Astrocyte (in vitro differentiated cells and primary cell): ENCODE results near the gene MIEF2. TPM values are rescaled to one million over a fixed set of nuclear protein-coding genes. Genes with fewer than 3 reads are reported as not detected.

Source experiments
- DNase-seq: peaks from one replicate; pipeline ENCODE4 v3.0.0-alpha.2; 2010; ENCODE audit warnings: low read depth
- FAIRE-seq: peaks from 2 replicates; lab custom pipeline; 2011; peaks lifted over from hg19 to GRCh38; lab: Jason Lieb, UNC
- H2AFZ ChIP-seq: 2 replicates; pipeline ENCODE4 v1.6.0; 2012; ENCODE audit warnings: low read depth, low read length, inconsistent platforms
- H3K27ac ChIP-seq: 2 replicates; pipeline ENCODE4 v1.5.1; 2011; ENCODE audit warnings: low read depth, low read length, inconsistent platforms
- H3K27me3 ChIP-seq: 2 replicates; pipeline ENCODE4 v1.6.0; 2011; ENCODE audit warnings: low read length, inconsistent platforms; ENCODE audit not compliant: insufficient read depth
- H3K36me3 ChIP-seq: 2 replicates; pipeline ENCODE4 v1.5.1; 2011; ENCODE audit warnings: low read length, inconsistent platforms; ENCODE audit not compliant: insufficient read depth
- H3K4me1 ChIP-seq: 2 replicates; pipeline ENCODE4 v1.5.1; 2011; ENCODE audit warnings: low read length, inconsistent platforms; ENCODE audit not compliant: insufficient read depth
- H3K4me2 ChIP-seq: 2 replicates; pipeline ENCODE4 v1.6.0; 2012; ENCODE audit warnings: low read length, inconsistent platforms
- H3K4me3 ChIP-seq: 2 replicates; pipeline ENCODE4 v1.5.1; 2011; ENCODE audit warnings: low read depth, mild to moderate bottlenecking, low read length, inconsistent platforms; ENCODE audit not compliant: insufficient read depth
- H3K79me2 ChIP-seq: 2 replicates; pipeline ENCODE4 v1.6.0; 2012; ENCODE audit warnings: mild to moderate bottlenecking, low read length, inconsistent platforms; ENCODE audit not compliant: insufficient read depth
- H3K9ac ChIP-seq: 2 replicates; pipeline ENCODE4 v1.6.0; 2012; ENCODE audit warnings: mild to moderate bottlenecking, low read length, inconsistent platforms
- H3K9me3 ChIP-seq: 2 replicates; pipeline ENCODE4 v1.5.1; 2012; ENCODE audit warnings: low read depth, mild to moderate bottlenecking, low read length, inconsistent platforms; ENCODE audit not compliant: insufficient read depth
- H4K20me1 ChIP-seq: 2 replicates; pipeline ENCODE4 v1.6.0; 2012; ENCODE audit warnings: low read length, inconsistent platforms; ENCODE audit not compliant: insufficient read depth
- H3K27ac Mint-ChIP-seq: one replicate; pipeline ENCODE4 v1.8.0; 2021; ENCODE audit warnings: mild to moderate bottlenecking, mixed read lengths; ENCODE audit not compliant: unreplicated experiment
- H3K27me3 Mint-ChIP-seq: one replicate; pipeline ENCODE4 v1.8.0; 2021; ENCODE audit warnings: low read depth, mixed read lengths; ENCODE audit not compliant: unreplicated experiment
- H3K36me3 Mint-ChIP-seq: one replicate; pipeline ENCODE4 v1.8.0; 2021; ENCODE audit warnings: low read depth, mixed read lengths; ENCODE audit not compliant: unreplicated experiment
- H3K4me1 Mint-ChIP-seq: one replicate; pipeline ENCODE4 v1.8.0; 2021; ENCODE audit warnings: low read depth, mixed read lengths; ENCODE audit not compliant: unreplicated experiment
- H3K4me3 Mint-ChIP-seq: one replicate; pipeline ENCODE4 v1.8.0; 2021; ENCODE audit warnings: mild to moderate bottlenecking, moderate library complexity, mixed read lengths; ENCODE audit not compliant: unreplicated experiment
- H3K9me3 Mint-ChIP-seq: one replicate; pipeline ENCODE4 v1.8.0; 2021; ENCODE audit warnings: mild to moderate bottlenecking, mixed read lengths; ENCODE audit not compliant: unreplicated experiment
- CTCF ChIP-seq: IDR thresholded peaks from 2 replicates; pipeline ENCODE4 v1.5.1; 2011; ENCODE audit warnings: low read depth, mild to moderate bottlenecking, inconsistent platforms, low read length, moderate library complexity; ENCODE audit not compliant: insufficient read depth
- EZH2 ChIP-seq: IDR thresholded peaks from 2 replicates; pipeline ENCODE4 v1.6.1; 2012; ENCODE audit warnings: mild to moderate bottlenecking, low read length, inconsistent platforms; ENCODE audit not compliant: insufficient read depth
- total RNA-seq: library from RNA; stranded (reverse); gene quantifications from 2 replicates; pipeline ENCODE4 v1.2.1, GENCODE V29; 2021

The MIEF2 gene
- total RNA-seq, 1 donor from 2014 or later: 14.1 TPM

GRCh38 chr17:18261146-18261515, 669 bp downstream of the MIEF2 start:
- Histone ChIP-seq H3K4me1 (peaks cover 26% of the 10 kb centered on the region), H3K4me2 (peak overlapping the region; percentile 90), H2AFZ (peak overlapping the region; percentile 81), H3K9me3 (no peaks in the 10 kb centered on the region), H3K27me3 (no peaks in the 10 kb centered on the region), H3K27ac (peak overlapping the region; percentile 73), H4K20me1 (peaks cover 27% of the 10 kb centered on the region), H3K9ac (peak overlapping the region; percentile 83), H3K79me2 (peaks cover 46% of the 10 kb centered on the region), H3K4me3 (peak overlapping the region; percentile 75), H3K36me3 (peaks cover 5% of the 10 kb centered on the region)
- TF ChIP-seq CTCF (no peak), EZH2 (no peak)
- peak overlapping the region; percentile 86 for H3K4me3 Mint-ChIP-seq
- H3K9me3 Mint-ChIP-seq: no peaks in the 10 kb centered on the region
- DNase-seq (peak; percentile 23), FAIRE-seq (no peak)
- H3K27me3 Mint-ChIP-seq: no peaks in the 10 kb centered on the region
- peaks cover 19% of the 10 kb centered on the region for H3K4me1 Mint-ChIP-seq
- peaks cover 8% of the 10 kb centered on the region for H3K36me3 Mint-ChIP-seq
- H3K27ac Mint-ChIP-seq: peak overlapping the region; percentile 58

GRCh38 chr17:18261659-18262058, 1.2 kb downstream of the MIEF2 start:
- peak overlapping the region; percentile 73 for H3K27ac ChIP-seq
- peak overlapping the region; percentile 75 for H3K4me3 ChIP-seq
- Mint-ChIP-seq H3K4me3 (peak overlapping the region; percentile 86), H3K36me3 (peaks cover 8% of the 10 kb centered on the region), H3K27ac (peak overlapping the region; percentile 69), H3K27me3 (no peaks in the 10 kb centered on the region), H3K4me1 (peaks cover 19% of the 10 kb centered on the region), H3K9me3 (no peaks in the 10 kb centered on the region)
- peaks cover 26% of the 10 kb centered on the region for H3K4me1 ChIP-seq
- peaks cover 4% of the 10 kb centered on the region for H3K36me3 ChIP-seq
- peak overlapping the region; percentile 83 for H3K9ac ChIP-seq
- no peak for FAIRE-seq
- no peak overlapping the region for H2AFZ ChIP-seq
- DNase-seq: no peak
- peaks cover 22% of the 10 kb centered on the region for H4K20me1 ChIP-seq
- no peaks in the 10 kb centered on the region for H3K9me3 ChIP-seq
- no peaks in the 10 kb centered on the region for H3K27me3 ChIP-seq
- TF ChIP-seq CTCF: no peak
- TF ChIP-seq EZH2: no peak
- peaks cover 41% of the 10 kb centered on the region for H3K79me2 ChIP-seq
- H3K4me2 ChIP-seq: peak overlapping the region; percentile 90

- Histone ChIP-seq H3K4me1 (peaks cover 21% of the 10 kb centered on the region), H3K9me3 (no peaks in the 10 kb centered on the region), H2AFZ (no peak overlapping the region), H3K4me3 (no peak overlapping the region), H3K36me3 (peaks cover 4% of the 10 kb centered on the region), H3K9ac (no peak overlapping the region), H3K4me2 (no peak overlapping the region), H3K79me2 (peaks cover 37% of the 10 kb centered on the region), H3K27ac (no peak overlapping the region), H3K27me3 (no peaks in the 10 kb centered on the region), H4K20me1 (peaks cover 18% of the 10 kb centered on the region)
- DNase-seq: no peak
- peaks cover 8% of the 10 kb centered on the region for H3K36me3 Mint-ChIP-seq
- peak overlapping the region; percentile 69 for H3K27ac Mint-ChIP-seq
- H3K9me3 Mint-ChIP-seq: no peaks in the 10 kb centered on the region
- peaks cover 16% of the 10 kb centered on the region for H3K4me1 Mint-ChIP-seq
- H3K27me3 Mint-ChIP-seq: no peaks in the 10 kb centered on the region
- H3K4me3 Mint-ChIP-seq: peak overlapping the region; percentile 72
- no peak for TF ChIP-seq EZH2
- TF ChIP-seq CTCF: no peak
- FAIRE-seq: no peak
Measured at GRCh38 chr17:18262111-18262510, 1.6 kb downstream of the MIEF2 start.
